Progenitor cell of endocrine pancreas (in vitro differentiated cells): ENCODE data around the gene STAG3. TPM values are rescaled to one million over a fixed set of nuclear protein-coding genes. Genes with fewer than 3 reads are reported as not detected.
"Not testable (repeated sequence)": the region's sequence is repeated elsewhere in the genome, so short reads cannot be mapped to it uniquely, and the experiment has no call there.

Source experiments
- DNase-seq: peaks from one replicate; pipeline ENCODE4 v3.0.0; 2021; ENCODE audit warnings: low spot score; ENCODE audit not compliant: unreplicated experiment
- H3K27ac Mint-ChIP-seq: 2 replicates; pipeline ENCODE4 v1.8.0; 2021; ENCODE audit warnings: mild to moderate bottlenecking, moderate library complexity, mixed read lengths
- H3K27me3 Mint-ChIP-seq: 2 replicates; pipeline ENCODE4 v1.8.0; 2021; ENCODE audit warnings: mixed read lengths
- H3K36me3 Mint-ChIP-seq: 2 replicates; pipeline ENCODE4 v1.8.0; 2022; ENCODE audit warnings: mixed read lengths; ENCODE audit not compliant: insufficient read depth
- H3K4me1 Mint-ChIP-seq: 2 replicates; pipeline ENCODE4 v1.8.0; 2021; ENCODE audit warnings: low read depth, mixed read lengths
- H3K4me3 Mint-ChIP-seq: 2 replicates; pipeline ENCODE4 v1.8.0; 2021; ENCODE audit warnings: low read depth, mild to moderate bottlenecking, moderate library complexity, mixed read lengths
- H3K9me3 Mint-ChIP-seq: 2 replicates; pipeline ENCODE4 v1.8.0; 2021; ENCODE audit warnings: low read depth, mixed read lengths
- CTCF ChIP-seq: fragments of 200-600 bp; sonication (generic); IDR thresholded peaks from one replicate; pipeline ENCODE4 v1.5.0; 2021; ENCODE audit warnings: antibody characterized with exemption, mild to moderate bottlenecking; ENCODE audit not compliant: unreplicated experiment
- total RNA-seq: library from RNA; stranded (reverse); gene quantifications from 2 replicates; pipeline ENCODE4 v1.2.1, GENCODE V29; 2021

The STAG3 gene
- total RNA-seq, 1 donor from 2014 or later: 2.5 TPM

- H3K4me3 Mint-ChIP-seq: no peak overlapping the region
- H3K27ac Mint-ChIP-seq: no peak overlapping the region
- no peaks in the 10 kb centered on the region for H3K9me3 Mint-ChIP-seq
- no peak for DNase-seq
- peaks cover 25% of the 10 kb centered on the region for H3K27me3 Mint-ChIP-seq
- peaks cover 2% of the 10 kb centered on the region for H3K4me1 Mint-ChIP-seq
- H3K36me3 Mint-ChIP-seq: no peaks in the 10 kb centered on the region
- TF ChIP-seq CTCF: no peak
Measured at GRCh38 chr7:100185726-100186125, 8.0 kb downstream of the STAG3 start.

DNA sequence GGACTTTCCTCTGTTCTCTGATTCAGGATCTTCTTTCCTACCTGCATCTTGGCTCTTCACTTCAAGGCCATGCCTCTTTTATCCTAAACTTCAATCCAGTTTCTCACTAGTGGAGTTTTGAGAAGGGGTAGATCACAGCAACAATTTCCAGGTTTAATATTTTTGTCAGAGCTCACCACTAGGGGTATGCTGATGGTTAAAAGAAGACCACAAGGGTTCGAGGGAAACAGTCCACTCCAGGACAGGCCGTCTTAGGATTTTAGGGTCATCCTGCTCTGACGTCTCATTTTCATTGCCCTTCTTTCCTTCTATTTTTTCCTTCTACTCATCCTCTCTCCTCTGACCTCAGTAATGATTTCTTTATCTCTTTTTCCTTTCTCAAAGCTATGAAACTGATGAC is 11.3 kb downstream of the STAG3 start:
- Mint-ChIP-seq H3K4me1 (peaks cover 2% of the 10 kb centered on the region), H3K36me3 (no peaks in the 10 kb centered on the region), H3K4me3 (no peak overlapping the region)

GRCh38 chr7:100190048-100190711 is 12.5 kb downstream of the STAG3 start:
- peak; percentile 33 for TF ChIP-seq CTCF
- H3K27me3 Mint-ChIP-seq: peaks cover 16% of the 10 kb centered on the region
- no peak overlapping the region for H3K27ac Mint-ChIP-seq
- H3K4me3 Mint-ChIP-seq: no peak overlapping the region
- no peak for DNase-seq
- H3K4me1 Mint-ChIP-seq: peaks cover 2% of the 10 kb centered on the region
- H3K36me3 Mint-ChIP-seq: no peaks in the 10 kb centered on the region
- H3K9me3 Mint-ChIP-seq: no peaks in the 10 kb centered on the region

More for the DNA sequence above, 11.3 kb downstream of the STAG3 start:
- peaks cover 16% of the 10 kb centered on the region for H3K27me3 Mint-ChIP-seq
- TF ChIP-seq CTCF: peak; percentile 9
- H3K9me3 Mint-ChIP-seq: no peaks in the 10 kb centered on the region
- DNase-seq: no peak
- no peak overlapping the region for H3K27ac Mint-ChIP-seq

- H3K36me3 Mint-ChIP-seq: no peaks in the 10 kb centered on the region
Measured at GRCh38 chr7:100191775-100192174, 14.1 kb downstream of the STAG3 start.

DNA sequence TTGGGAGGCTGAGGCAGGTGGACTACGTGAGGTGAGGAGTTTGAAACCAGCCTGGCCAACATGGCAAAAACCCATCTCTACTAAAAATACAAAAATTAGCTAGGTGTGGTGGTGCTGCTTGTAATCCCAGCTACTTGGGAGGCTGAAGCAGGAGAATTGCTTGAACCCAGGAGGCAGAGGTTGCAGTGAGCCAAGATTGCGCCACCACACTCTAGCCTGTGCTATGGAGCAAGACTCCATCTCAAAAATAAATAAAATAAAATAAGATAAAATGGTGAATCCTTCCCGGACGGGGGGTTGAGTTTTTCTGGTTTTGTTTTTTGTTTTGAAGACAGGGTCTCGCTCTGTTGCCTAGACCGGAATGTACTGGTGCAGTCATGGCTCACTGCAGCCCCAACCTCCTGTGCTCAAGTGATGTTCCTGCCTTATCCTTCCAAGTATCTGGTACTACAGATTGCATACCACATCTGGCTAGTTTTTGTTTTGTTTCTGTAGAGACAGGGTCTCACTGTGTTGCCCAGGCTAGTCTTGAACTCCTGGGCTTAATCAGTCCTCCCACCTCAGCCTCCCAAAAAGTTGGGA is 14.7 kb downstream of the STAG3 start:
- not testable (repeated sequence) for DNase-seq, H3K27ac Mint-ChIP-seq, H3K4me3 Mint-ChIP-seq, H3K9me3 Mint-ChIP-seq, H3K36me3 Mint-ChIP-seq, H3K4me1 Mint-ChIP-seq
- H3K27me3 Mint-ChIP-seq: peaks cover 19% of the 10 kb centered on the region

More at GRCh38 chr7:100191775-100192174, 14.1 kb downstream of the STAG3 start:
- Mint-ChIP-seq H3K27me3 (peaks cover 16% of the 10 kb centered on the region), H3K4me1 (peaks cover 2% of the 10 kb centered on the region), H3K4me3 (no peak overlapping the region), H3K27ac (no peak overlapping the region), H3K9me3 (no peaks in the 10 kb centered on the region)
- DNase-seq: no peak
- TF ChIP-seq CTCF: no peak

DNA sequence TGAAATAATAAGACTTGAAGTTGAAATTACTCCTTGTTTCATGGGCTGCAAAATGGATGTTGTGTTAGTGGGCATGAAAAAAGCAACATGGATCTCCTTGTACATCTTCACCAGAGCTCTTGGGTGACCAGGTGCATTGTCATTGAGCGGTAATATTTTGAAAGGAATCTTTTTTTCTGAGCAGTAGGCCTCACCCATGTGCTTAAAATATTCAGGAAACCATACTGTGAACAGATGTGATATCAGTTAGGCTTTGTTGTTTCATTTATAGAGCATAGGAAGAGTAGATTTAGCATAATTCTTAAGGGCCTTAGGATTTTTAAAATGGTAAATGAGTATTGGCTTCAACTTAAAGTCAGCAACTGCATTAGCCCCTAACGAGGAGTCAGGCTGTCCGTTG is 15.3 kb downstream of the STAG3 start:
- H3K4me1 Mint-ChIP-seq: peaks cover 2% of the 10 kb centered on the region
- no peaks in the 10 kb centered on the region for H3K9me3 Mint-ChIP-seq
- no peak for TF ChIP-seq CTCF
- no peak overlapping the region for H3K27ac Mint-ChIP-seq
- no peaks in the 10 kb centered on the region for H3K36me3 Mint-ChIP-seq
- peaks cover 23% of the 10 kb centered on the region for H3K27me3 Mint-ChIP-seq
- H3K4me3 Mint-ChIP-seq: no peak overlapping the region
- no peak for DNase-seq
